ENCODE results near the gene G6PD. TPM values are rescaled to one million over a fixed set of nuclear protein-coding genes. Genes with fewer than 3 reads are reported as not detected.
A peak's percentile ranks its signal among the peaks of the same experiment; 100 is the strongest.

The G6PD gene
- total RNA-seq, 1 donor from 2014 or later: 47.7 TPM

DNA sequence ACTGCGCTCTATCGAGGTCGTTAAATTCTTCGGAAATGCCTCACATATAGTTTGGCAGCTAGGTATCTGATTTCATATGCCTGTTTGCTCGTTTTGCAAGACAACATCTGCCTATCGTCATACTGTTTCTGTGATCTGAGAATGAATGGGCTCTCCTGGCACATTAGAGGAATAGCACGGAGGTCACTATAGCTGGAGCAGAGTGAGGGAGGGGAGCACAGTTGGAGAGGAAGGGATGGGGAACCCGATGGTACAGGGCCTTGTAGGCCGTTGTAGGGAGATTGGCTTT, 1.3 kb upstream of the G6PD start:
- H3K27me3 Mint-ChIP-seq: no peaks in the 10 kb centered on the region
- peak overlapping the region; percentile 88 for H3K27ac Mint-ChIP-seq
- H3K4me1 Mint-ChIP-seq (ENCODE audit: low read depth): peaks cover 7% of the 10 kb centered on the region
- no peak for DNase-seq (ENCODE audit: low spot score, unreplicated experiment)
- TF ChIP-seq, protein P1, sequence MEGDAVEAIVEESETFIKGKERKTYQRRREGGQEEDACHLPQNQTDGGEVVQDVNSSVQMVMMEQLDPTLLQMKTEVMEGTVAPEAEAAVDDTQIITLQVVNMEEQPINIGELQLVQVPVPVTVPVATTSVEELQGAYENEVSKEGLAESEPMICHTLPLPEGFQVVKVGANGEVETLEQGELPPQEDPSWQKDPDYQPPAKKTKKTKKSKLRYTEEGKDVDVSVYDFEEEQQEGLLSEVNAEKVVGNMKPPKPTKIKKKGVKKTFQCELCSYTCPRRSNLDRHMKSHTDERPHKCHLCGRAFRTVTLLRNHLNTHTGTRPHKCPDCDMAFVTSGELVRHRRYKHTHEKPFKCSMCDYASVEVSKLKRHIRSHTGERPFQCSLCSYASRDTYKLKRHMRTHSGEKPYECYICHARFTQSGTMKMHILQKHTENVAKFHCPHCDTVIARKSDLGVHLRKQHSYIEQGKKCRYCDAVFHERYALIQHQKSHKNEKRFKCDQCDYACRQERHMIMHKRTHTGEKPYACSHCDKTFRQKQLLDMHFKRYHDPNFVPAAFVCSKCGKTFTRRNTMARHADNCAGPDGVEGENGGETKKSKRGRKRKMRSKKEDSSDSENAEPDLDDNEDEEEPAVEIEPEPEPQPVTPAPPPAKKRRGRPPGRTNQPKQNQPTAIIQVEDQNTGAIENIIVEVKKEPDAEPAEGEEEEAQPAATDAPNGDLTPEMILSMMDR (IDR thresholded peaks at IDR 0.05; ENCODE audit: unreplicated experiment): no peak
- H3K36me3 Mint-ChIP-seq (ENCODE audit: insufficient read depth): peaks cover 6% of the 10 kb centered on the region
- peak overlapping the region; percentile 78 for H3K4me3 Mint-ChIP-seq (ENCODE audit: low read depth)
- H3K9me3 Mint-ChIP-seq (ENCODE audit: low read depth): peaks cover 8% of the 10 kb centered on the region

DNA sequence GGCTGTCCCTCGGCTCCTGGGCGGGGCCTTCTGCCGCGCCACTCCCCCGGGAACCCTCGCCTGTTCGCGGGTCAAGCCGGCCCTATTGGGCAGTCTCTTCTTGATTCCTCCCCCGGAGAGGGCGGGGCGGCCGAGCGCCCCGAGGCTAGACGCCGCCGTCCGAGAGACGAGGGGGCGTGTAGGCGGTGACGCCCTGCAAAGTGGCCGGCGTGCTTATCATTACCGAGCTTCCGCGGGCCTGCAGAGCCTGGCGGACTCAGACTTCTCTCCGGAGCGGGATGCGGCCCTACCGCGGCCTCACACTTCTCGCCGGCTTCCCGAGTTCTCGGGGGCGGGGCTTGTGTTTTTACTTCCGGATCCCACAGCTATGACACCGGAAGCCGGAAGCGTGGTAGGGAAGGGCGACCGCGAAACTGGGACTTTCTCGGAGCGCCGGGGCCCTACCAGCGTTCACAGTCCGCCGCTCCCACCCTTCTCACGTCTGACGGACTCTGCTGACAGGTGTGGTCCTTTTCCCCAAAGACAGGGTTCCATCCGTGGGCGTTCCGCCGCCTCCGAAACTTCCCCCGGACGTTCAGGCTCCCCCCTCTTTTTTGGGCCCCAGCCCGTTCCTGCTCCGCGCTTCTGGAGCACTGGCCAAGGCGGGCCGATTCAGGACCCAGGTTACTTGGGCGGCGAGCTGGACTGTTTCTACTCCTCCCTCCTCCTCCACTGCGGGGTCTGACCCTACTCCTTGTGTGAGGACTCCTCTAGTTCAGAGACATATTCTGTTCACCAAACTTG, 790 bp upstream of the G6PD start, which contains the start of gene IKBKG:
TSS of gene IKBKG (plus strand) at position 376 of the 783 bp plus-strand sequence. CDS start 4,383 bp downstream, outside the sequence.
- Mint-ChIP-seq H3K27me3 (no peaks in the 10 kb centered on the region), H3K36me3 (ENCODE audit: insufficient read depth) (peaks cover 6% of the 10 kb centered on the region), H3K9me3 (ENCODE audit: low read depth) (peaks cover 9% of the 10 kb centered on the region), H3K4me3 (ENCODE audit: low read depth) (peak within 1 kb of the TSS; percentile 78), H3K27ac (peak within 1 kb of the TSS; percentile 88), H3K4me1 (ENCODE audit: low read depth) (peaks cover 7% of the 10 kb centered on the region)
- DNase-seq (ENCODE audit: low spot score, unreplicated experiment): peak; percentile 74
- TF ChIP-seq, protein P1 (IDR thresholded peaks at IDR 0.05; ENCODE audit: unreplicated experiment): no peak

DNA sequence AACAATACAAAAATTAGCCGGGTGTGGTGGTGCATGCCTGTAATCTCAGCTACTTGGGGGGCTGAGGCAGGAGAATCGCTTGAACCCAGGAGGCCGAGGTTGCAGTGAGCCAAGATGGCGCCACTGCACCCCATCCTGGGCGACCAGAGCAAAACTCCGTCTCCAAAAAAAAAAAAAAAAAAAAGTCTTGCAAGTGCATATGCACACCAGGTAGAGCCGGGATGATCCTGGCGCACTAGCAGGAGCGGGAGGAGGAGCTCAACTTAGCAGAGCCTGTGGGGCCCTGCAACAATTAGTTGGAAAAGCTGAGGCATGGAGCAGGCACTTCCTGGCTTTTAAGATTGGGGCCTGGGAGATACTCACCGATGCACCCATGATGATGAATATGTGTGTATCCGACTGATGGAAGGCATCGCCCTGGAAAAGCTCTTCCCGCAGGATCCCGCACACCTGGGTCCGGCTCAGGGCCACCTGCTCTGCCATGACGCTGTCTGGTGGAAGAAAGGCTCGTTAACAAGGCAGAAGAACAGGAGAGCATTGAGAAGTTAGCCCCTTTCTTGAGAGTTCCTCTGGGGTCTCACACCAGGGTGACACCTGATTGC, 872 bp downstream of the G6PD start:
- TF ChIP-seq, protein P1 (IDR thresholded peaks at IDR 0.05; ENCODE audit: unreplicated experiment): no peak
- Mint-ChIP-seq H3K4me1 (ENCODE audit: low read depth) (peaks cover 7% of the 10 kb centered on the region), H3K9me3 (ENCODE audit: low read depth) (peaks cover 9% of the 10 kb centered on the region), H3K4me3 (ENCODE audit: low read depth) (peak overlapping the region; percentile 76), H3K27ac (no peak overlapping the region), H3K27me3 (no peaks in the 10 kb centered on the region), H3K36me3 (ENCODE audit: insufficient read depth) (peaks cover 6% of the 10 kb centered on the region)
- no peak for DNase-seq (ENCODE audit: low spot score, unreplicated experiment)

GRCh38 chrX:154542723-154543424, 3.8 kb downstream of the G6PD start:
- no peak overlapping the region for H3K27ac Mint-ChIP-seq
- peaks cover 4% of the 10 kb centered on the region for H3K4me1 Mint-ChIP-seq (ENCODE audit: low read depth)
- H3K9me3 Mint-ChIP-seq (ENCODE audit: low read depth): peaks cover 7% of the 10 kb centered on the region
- TF ChIP-seq, protein P1 (IDR thresholded peaks at IDR 0.05; ENCODE audit: unreplicated experiment): no peak
- H3K4me3 Mint-ChIP-seq (ENCODE audit: low read depth): no peak overlapping the region
- peaks cover 7% of the 10 kb centered on the region for H3K36me3 Mint-ChIP-seq (ENCODE audit: insufficient read depth)
- DNase-seq (ENCODE audit: low spot score, unreplicated experiment): no peak
- no peaks in the 10 kb centered on the region for H3K27me3 Mint-ChIP-seq

Measured in progenitor cell of endocrine pancreas (in vitro differentiated cells).